MCF 10A (cell line): ENCODE data around the gene PARK7. TPM values are rescaled to one million over a fixed set of nuclear protein-coding genes. Genes with fewer than 3 reads are reported as not detected.
"Not testable (repeated sequence)": the region's sequence is repeated elsewhere in the genome, so short reads cannot be mapped to it uniquely, and the experiment has no call there.

Experiments
- BruUV-seq: library from RNA; stranded (reverse); fragments of 400-500 nt; replicated peaks from 2 replicates; lab custom pipeline; 2021; lab: Mats Ljungman, UMichigan
- CTCF ChIA-PET: fragments of 300-600 bp; sonication (Branson Sonifier 250); formaldehyde crosslinking; extraction: SDS; loops from one replicate; lab custom pipeline; 2021; ENCODE audit warnings: antibody characterized with exemption, inconsistent platforms; lab: Yijun Ruan, JAX
- POLR2A ChIA-PET: fragments of 300-600, 350-650 bp; sonication (Branson Sonifier 250); formaldehyde crosslinking; extraction: SDS; loops from one replicate; lab custom pipeline; 2020; ENCODE audit warnings: antibody characterized with exemption, inconsistent platforms; lab: Yijun Ruan, JAX
- DNase-seq: peaks from one replicate; pipeline ENCODE4 v3.0.0-alpha.2; 2018; ENCODE audit not compliant: unreplicated experiment
- H3K27ac Mint-ChIP-seq: one replicate; pipeline ENCODE4 v1.8.0; 2022; ENCODE audit warnings: mild to moderate bottlenecking, low read depth, mixed read lengths; ENCODE audit not compliant: unreplicated experiment
- H3K27me3 Mint-ChIP-seq: one replicate; pipeline ENCODE4 v1.8.0; 2022; ENCODE audit warnings: mixed read lengths; ENCODE audit not compliant: insufficient read depth, unreplicated experiment
- H3K36me3 Mint-ChIP-seq: one replicate; pipeline ENCODE4 v1.8.0; 2022; ENCODE audit warnings: mild to moderate bottlenecking, moderate library complexity, mixed read lengths; ENCODE audit not compliant: insufficient read depth, unreplicated experiment
- H3K4me1 Mint-ChIP-seq: one replicate; pipeline ENCODE4 v1.8.0; 2022; ENCODE audit warnings: mixed read lengths; ENCODE audit not compliant: insufficient read depth, unreplicated experiment
- H3K4me3 Mint-ChIP-seq: one replicate; pipeline ENCODE4 v1.8.0; 2022; ENCODE audit warnings: mild to moderate bottlenecking, moderate library complexity, mixed read lengths; ENCODE audit not compliant: unreplicated experiment
- H3K9me3 Mint-ChIP-seq: one replicate; pipeline ENCODE4 v1.8.0; 2022; ENCODE audit warnings: mixed read lengths; ENCODE audit not compliant: unreplicated experiment
- CTCF ChIP-seq: fragments of 200-600 bp; IDR thresholded peaks from one replicate; pipeline ENCODE4 v1.8.0; 2022; ENCODE audit warnings: antibody characterized with exemption, mild to moderate bottlenecking; ENCODE audit not compliant: unreplicated experiment
- intact Hi-C: fragments of 100-400 bp; cut with micrococcal nuclease; formaldehyde crosslinking; loops from 2 replicates; pipeline ENCODE4 v1.14.1; 2022
- total RNA-seq: library from RNA; stranded (reverse); gene quantifications from 2 replicates; pipeline ENCODE4 v1.2.3, GENCODE V29; 2022

PARK7 gene
- total RNA-seq, 1 experiment from 2014 or later = 419 TPM

GRCh38 chr1:7943251-7943650 is 18.3 kb upstream of the PARK7 start:
- TF ChIP-seq CTCF = no peak
- Mint-ChIP-seq H3K27me3 (peaks cover 30% of the 10 kb centered on the region), H3K4me1 (peaks cover 30% of the 10 kb centered on the region), H3K9me3 (no peaks in the 10 kb centered on the region), H3K36me3 (no peaks in the 10 kb centered on the region), H3K27ac (no peak overlapping the region), H3K4me3 (no peak overlapping the region)
- intact Hi-C loops = no loop called here
- ChIA-PET CTCF (interaction anchor here (0.6 kb wide), 1 partner anchor 19 kb away, joined by 3 read pairs; the partner anchor contains the start of gene PARK7), POLR2A (interaction anchor here (0.5 kb wide), 1 partner anchor 34 kb away, joined by 4 read pairs; no protein-coding TSS in a partner anchor)
- no peak for DNase-seq
- BruUV-seq = no TSS peak

GRCh38 chr1:7948960-7949359 is 12.6 kb upstream of the PARK7 start:
- Mint-ChIP-seq H3K4me1 (peaks cover 8% of the 10 kb centered on the region), H3K36me3 (no peaks in the 10 kb centered on the region), H3K4me3 (no peak overlapping the region), H3K9me3 (no peaks in the 10 kb centered on the region), H3K27ac (no peak overlapping the region), H3K27me3 (no peaks in the 10 kb centered on the region)
- no TSS peak for BruUV-seq
- DNase-seq = peak; percentile 50
- ChIA-PET POLR2A (interaction anchor here (0.5 to 1.3 kb wide), 6 partner anchors 9 to 525 kb away, joined by 3 to 13 read pairs (median 4); partner anchors contain the start of genes PARK7 and TNFRSF9), CTCF (interaction anchor here (0.5 to 1.4 kb wide), 3 partner anchors 27 to 282 kb away, joined by 3 to 4 read pairs (median 4); no protein-coding TSS in a partner anchor)
- intact Hi-C loops = no loop called here
- no peak for TF ChIP-seq CTCF

- H3K27me3 Mint-ChIP-seq, H3K4me3 Mint-ChIP-seq, H3K4me1 Mint-ChIP-seq, intact Hi-C loops, H3K27ac Mint-ChIP-seq, H3K36me3 Mint-ChIP-seq, BruUV-seq, H3K9me3 Mint-ChIP-seq, POLR2A ChIA-PET, DNase-seq, CTCF ChIA-PET: not testable (repeated sequence)
These were observed 8.7 kb upstream of the PARK7 start for GRCh38 chr1:7952791-7953190.

- intact Hi-C loops = no loop called here
- no peaks in the 10 kb centered on the region for H3K9me3 Mint-ChIP-seq
- ChIA-PET POLR2A (interaction anchor here (0.7 kb wide), 1 partner anchor 257 kb away, joined by 3 read pairs; no protein-coding TSS in a partner anchor), CTCF (no interaction called here)
- H3K4me3 Mint-ChIP-seq = peak overlapping the region; percentile 73
- peak overlapping the region; percentile 85 for H3K27ac Mint-ChIP-seq
- TF ChIP-seq CTCF = no peak
- H3K27me3 Mint-ChIP-seq = no peaks in the 10 kb centered on the region
- H3K36me3 Mint-ChIP-seq = no peaks in the 10 kb centered on the region
- peaks cover 3% of the 10 kb centered on the region for H3K4me1 Mint-ChIP-seq
- BruUV-seq = no TSS peak
- DNase-seq = peak; percentile 73
These were observed 7.5 kb upstream of the PARK7 start for GRCh38 chr1:7953850-7954609.
